ENCODE results near the gene AP3S1. TPM values are rescaled to one million over a fixed set of nuclear protein-coding genes. Genes with fewer than 3 reads are reported as not detected.
"Not testable (repeated sequence)": the region's sequence is repeated elsewhere in the genome, so short reads cannot be mapped to it uniquely, and the experiment has no call there.

The AP3S1 gene
- total RNA-seq, 1 experiment from 2014 or later: 94.6 TPM

GRCh38 chr5:115820846-115821245, 20.9 kb upstream of the AP3S1 start:
- no peak for TF ChIP-seq CTCF (IDR thresholded peaks at IDR 0.05; ENCODE audit: unreplicated experiment)
- BruUV-seq (replicated peaks): no TSS peak
- H3K27ac Mint-ChIP-seq (ENCODE audit: low read depth, unreplicated experiment): no peak overlapping the region
- CTCF ChIA-PET: interaction anchor here (0.5 to 1.4 kb wide), 4 partner anchors 10 to 222 kb away, joined by 3 read pairs; no protein-coding TSS in a partner anchor
- no peak for DNase-seq (ENCODE audit: unreplicated experiment)
- no peak overlapping the region for H3K4me3 Mint-ChIP-seq (ENCODE audit: unreplicated experiment)
- H3K4me1 Mint-ChIP-seq (ENCODE audit: insufficient read depth, unreplicated experiment): no peaks in the 10 kb centered on the region
- intact Hi-C loops (cut with micrococcal nuclease): no loop called here
- H3K9me3 Mint-ChIP-seq (ENCODE audit: unreplicated experiment): peaks cover 10% of the 10 kb centered on the region
- H3K27me3 Mint-ChIP-seq (ENCODE audit: insufficient read depth, unreplicated experiment): no peaks in the 10 kb centered on the region
- POLR2A ChIA-PET: no interaction called here
- no peaks in the 10 kb centered on the region for H3K36me3 Mint-ChIP-seq (ENCODE audit: insufficient read depth, unreplicated experiment)

GRCh38 chr5:115824983-115825382, 16.8 kb upstream of the AP3S1 start:
- H3K9me3 Mint-ChIP-seq (ENCODE audit: unreplicated experiment): peaks cover 17% of the 10 kb centered on the region
- peaks cover 20% of the 10 kb centered on the region for H3K36me3 Mint-ChIP-seq (ENCODE audit: insufficient read depth, unreplicated experiment)

GRCh38 chr5:115825948-115826347, 15.8 kb upstream of the AP3S1 start:
- H3K4me1 Mint-ChIP-seq (ENCODE audit: insufficient read depth, unreplicated experiment): peaks cover 1% of the 10 kb centered on the region
- H3K4me3 Mint-ChIP-seq (ENCODE audit: unreplicated experiment): no peak overlapping the region
- ChIA-PET CTCF (interaction anchor here (0.7 to 1.4 kb wide), 2 partner anchors 190 to 1517 kb away, joined by 4 to 7 read pairs; no protein-coding TSS in a partner anchor), POLR2A (interaction anchor here (0.6 to 1.3 kb wide), 2 partner anchors 14 to 938 kb away, joined by 3 to 5 read pairs; no protein-coding TSS in a partner anchor)
- no peak for TF ChIP-seq CTCF (IDR thresholded peaks at IDR 0.05; ENCODE audit: unreplicated experiment)
- H3K9me3 Mint-ChIP-seq (ENCODE audit: unreplicated experiment): peaks cover 17% of the 10 kb centered on the region
- intact Hi-C loops (cut with micrococcal nuclease): no loop called here
- no peak for DNase-seq (ENCODE audit: unreplicated experiment)
- no TSS peak for BruUV-seq (replicated peaks)
- peaks cover 29% of the 10 kb centered on the region for H3K36me3 Mint-ChIP-seq (ENCODE audit: insufficient read depth, unreplicated experiment)
- no peaks in the 10 kb centered on the region for H3K27me3 Mint-ChIP-seq (ENCODE audit: insufficient read depth, unreplicated experiment)
- H3K27ac Mint-ChIP-seq (ENCODE audit: low read depth, unreplicated experiment): no peak overlapping the region

More at GRCh38 chr5:115824983-115825382, 16.8 kb upstream of the AP3S1 start:
- intact Hi-C loops (cut with micrococcal nuclease); H3K27me3 Mint-ChIP-seq (ENCODE audit: insufficient read depth, unreplicated experiment); H3K27ac Mint-ChIP-seq (ENCODE audit: low read depth, unreplicated experiment); H3K4me3 Mint-ChIP-seq (ENCODE audit: unreplicated experiment); H3K4me1 Mint-ChIP-seq (ENCODE audit: insufficient read depth, unreplicated experiment); DNase-seq (ENCODE audit: unreplicated experiment); BruUV-seq (replicated peaks); CTCF ChIA-PET: not testable (repeated sequence)
- POLR2A ChIA-PET: interaction anchor here (0.6 to 1.0 kb wide), 2 partner anchors 10 to 14 kb away, joined by 4 read pairs; no protein-coding TSS in a partner anchor

- Mint-ChIP-seq H3K27me3 (ENCODE audit: insufficient read depth, unreplicated experiment) (no peaks in the 10 kb centered on the region), H3K4me3 (ENCODE audit: unreplicated experiment) (no peak overlapping the region), H3K4me1 (ENCODE audit: insufficient read depth, unreplicated experiment) (peaks cover 7% of the 10 kb centered on the region), H3K27ac (ENCODE audit: low read depth, unreplicated experiment) (no peak overlapping the region), H3K36me3 (ENCODE audit: insufficient read depth, unreplicated experiment) (peaks cover 52% of the 10 kb centered on the region), H3K9me3 (ENCODE audit: unreplicated experiment) (peaks cover 12% of the 10 kb centered on the region)
- TF ChIP-seq CTCF (IDR thresholded peaks at IDR 0.05; ENCODE audit: unreplicated experiment): no peak
- no TSS peak for BruUV-seq (replicated peaks)
- intact Hi-C loops (cut with micrococcal nuclease): loop anchor here (5.0 to 10.0 kb wide), 2 partner anchors 205 to 518 kb away; partner anchors contain the start of gene ARL14EPL
- CTCF ChIA-PET: interaction anchor here (0.9 to 1.0 kb wide), 2 partner anchors 195 to 454 kb away, joined by 3 read pairs; no protein-coding TSS in a partner anchor
- POLR2A ChIA-PET: no interaction called here
- DNase-seq (ENCODE audit: unreplicated experiment): no peak
These were observed 11.8 kb upstream of the AP3S1 start for GRCh38 chr5:115829913-115830312.

Measured in MCF 10A (cell line).